ENCODE results near the gene ZNF148.
"Not testable (repeated sequence)": the region's sequence is repeated elsewhere in the genome, so short reads cannot be mapped to it uniquely, and the experiment has no call there.

The ZNF148 gene

GRCh38 chr3:125374996-125375941, at the start of gene ZNF148:
Gene ZNF148, minus strand, starts transcription at chr3:125375325. Its CDS starts 61,685 bp downstream, at chr3:125313640.
- DNase-seq (ENCODE audit: low read depth) = peak; percentile 75

- DNase-seq (ENCODE audit: low read depth) = no peak
These were observed 43.2 kb upstream of the ZNF148 start for GRCh38 chr3:125418306-125418705.

GRCh38 chr3:125416235-125416634, 41.1 kb upstream of the ZNF148 start:
- DNase-seq (ENCODE audit: low read depth) = no peak

- no peak for DNase-seq (ENCODE audit: low read depth)
These were observed 39.5 kb upstream of the ZNF148 start for GRCh38 chr3:125414669-125415068.

- no peak for DNase-seq (ENCODE audit: low read depth)
These were observed 35.8 kb upstream of the ZNF148 start for GRCh38 chr3:125410922-125411321.

GRCh38 chr3:125406070-125406469, 30.9 kb upstream of the ZNF148 start:
- DNase-seq (ENCODE audit: low read depth) = no peak

GRCh38 chr3:125405515-125405914, 30.4 kb upstream of the ZNF148 start:
- not testable (repeated sequence) for DNase-seq (ENCODE audit: low read depth)

GRCh38 chr3:125403789-125404188, 28.7 kb upstream of the ZNF148 start:
- DNase-seq (ENCODE audit: low read depth) = no peak

- DNase-seq (ENCODE audit: low read depth) = no peak
These were observed 27.5 kb upstream of the ZNF148 start for GRCh38 chr3:125402639-125403038.

- no peak for DNase-seq (ENCODE audit: low read depth)
These were observed 26.3 kb upstream of the ZNF148 start for GRCh38 chr3:125401402-125401801.

GRCh38 chr3:125398952-125399351, 23.8 kb upstream of the ZNF148 start:
- no peak for DNase-seq (ENCODE audit: low read depth)

- no peak for DNase-seq (ENCODE audit: low read depth)
These were observed 20.0 kb upstream of the ZNF148 start for GRCh38 chr3:125395091-125395490.

GRCh38 chr3:125394406-125394805, 19.3 kb upstream of the ZNF148 start:
- no peak for DNase-seq (ENCODE audit: low read depth)

- DNase-seq (ENCODE audit: low read depth) = no peak
These were observed 14.2 kb upstream of the ZNF148 start for GRCh38 chr3:125389282-125389681.

GRCh38 chr3:125388369-125388768, 13.2 kb upstream of the ZNF148 start:
- not testable (repeated sequence) for DNase-seq (ENCODE audit: low read depth)

- no peak for DNase-seq (ENCODE audit: low read depth)
These were observed 11.7 kb upstream of the ZNF148 start for GRCh38 chr3:125386811-125387210.

- DNase-seq (ENCODE audit: low read depth) = no peak
These were observed 8.6 kb upstream of the ZNF148 start for GRCh38 chr3:125383744-125384143.

- no peak for DNase-seq (ENCODE audit: low read depth)
These were observed 7.2 kb upstream of the ZNF148 start for GRCh38 chr3:125382298-125382697.

- no peak for DNase-seq (ENCODE audit: low read depth)
These were observed 6.6 kb upstream of the ZNF148 start for GRCh38 chr3:125381743-125382142.

GRCh38 chr3:125381314-125381713, 6.2 kb upstream of the ZNF148 start:
- DNase-seq (ENCODE audit: low read depth) = no peak

GRCh38 chr3:125379483-125379882, 4.4 kb upstream of the ZNF148 start:
- no peak for DNase-seq (ENCODE audit: low read depth)

- no peak for DNase-seq (ENCODE audit: low read depth)
These were observed 3.6 kb upstream of the ZNF148 start for GRCh38 chr3:125378762-125379161.

GRCh38 chr3:125375950-125376679, 990 bp upstream of the ZNF148 start:
- no peak for DNase-seq (ENCODE audit: low read depth)

Data from stimulated activated CD8-positive, alpha-beta memory T cell treated with anti-CD3 and anti-CD28 coated beads, Interleukin-15, amount 100 ng/mL, for 1 hour (primary cell).